Glutamatergic neuron (in vitro differentiated cells): ENCODE data around the gene UTS2B. TPM values are rescaled to one million over a fixed set of nuclear protein-coding genes. Genes with fewer than 3 reads are reported as not detected.

Source experiments
- DNase-seq: peaks from one replicate; pipeline ENCODE4 v3.0.0; 2022
- H3K27ac Mint-ChIP-seq: one replicate; pipeline ENCODE4 v1.8.0; 2020; ENCODE audit warnings: mild to moderate bottlenecking, mixed read lengths, inconsistent platforms; ENCODE audit not compliant: unreplicated experiment
- H3K27me3 Mint-ChIP-seq: one replicate; pipeline ENCODE4 v1.8.0; 2020; ENCODE audit warnings: mild to moderate bottlenecking, moderate library complexity, mixed read lengths, inconsistent platforms; ENCODE audit not compliant: unreplicated experiment
- H3K36me3 Mint-ChIP-seq: one replicate; pipeline ENCODE4 v1.8.0; 2020; ENCODE audit warnings: mild to moderate bottlenecking, mixed read lengths, inconsistent platforms; ENCODE audit not compliant: unreplicated experiment
- H3K4me1 Mint-ChIP-seq: one replicate; pipeline ENCODE4 v1.8.0; 2020; ENCODE audit warnings: mild to moderate bottlenecking, low read depth, mixed read lengths, inconsistent platforms; ENCODE audit not compliant: unreplicated experiment
- H3K4me3 Mint-ChIP-seq: one replicate; pipeline ENCODE4 v1.8.0; 2020; ENCODE audit warnings: mild to moderate bottlenecking, mixed read lengths, inconsistent platforms; ENCODE audit not compliant: unreplicated experiment
- H3K9me3 Mint-ChIP-seq: one replicate; pipeline ENCODE4 v1.8.0; 2020; ENCODE audit warnings: mild to moderate bottlenecking, moderate library complexity, mixed read lengths, inconsistent platforms; ENCODE audit not compliant: unreplicated experiment
- total RNA-seq: library from RNA; stranded (reverse); fragmentation: NEBNext Ultra II Directional; extraction: Animal tissue kit (Norgen Biotek cat#: 25700); gene quantifications from one replicate; pipeline ENCODE4 v1.2.1, GENCODE V29; 2021; ENCODE audit not compliant: unreplicated experiment
- TF ChIP-seq, protein P1 (sequence below): fragments of 200-600 bp; sonication (generic); IDR thresholded peaks from one replicate; pipeline ENCODE4 v1.5.0; 2021; ENCODE audit not compliant: partially characterized antibody, unreplicated experiment

Gene UTS2B
- total RNA-seq, 1 donor from 2014 or later, result not detected

DNA sequence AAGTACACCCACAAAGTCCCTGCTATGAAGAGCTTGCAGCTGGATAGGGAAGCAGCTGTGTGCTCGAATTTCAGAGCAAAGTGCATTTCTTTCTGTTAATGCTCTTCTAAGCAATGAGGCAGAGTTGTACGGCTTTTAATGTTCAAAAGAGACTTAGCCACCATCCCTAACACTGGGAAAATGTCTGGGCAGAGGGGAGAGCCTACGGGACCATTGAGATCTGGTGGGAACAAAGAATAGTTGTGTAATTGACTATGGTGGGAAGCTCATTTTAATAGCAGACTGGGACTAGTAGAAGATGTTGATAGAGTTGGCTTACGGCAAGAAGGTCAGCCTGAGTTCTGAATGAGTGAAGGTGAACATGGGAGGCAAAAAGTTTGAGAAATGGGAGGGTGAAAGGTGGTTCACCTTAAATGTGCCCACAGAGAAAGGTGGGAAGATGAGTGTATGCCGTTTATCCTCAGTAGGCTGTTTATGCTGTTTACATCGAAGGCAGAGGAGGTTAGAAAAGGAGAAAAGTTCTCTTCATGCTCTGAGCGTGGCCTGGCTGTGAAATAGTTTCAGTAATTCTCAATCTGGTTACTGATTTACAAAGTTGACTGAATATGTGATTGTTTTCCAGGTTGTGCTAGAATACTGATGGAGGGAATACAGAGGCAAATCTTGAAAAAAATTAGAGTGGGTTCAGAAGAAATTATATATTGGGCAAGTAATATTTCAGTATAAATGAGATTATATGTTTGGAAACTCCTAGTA, 22.9 kb upstream of the UTS2B start:
- Mint-ChIP-seq H3K27me3 (no peaks in the 10 kb centered on the region), H3K36me3 (no peaks in the 10 kb centered on the region), H3K27ac (no peak overlapping the region), H3K4me1 (peaks cover 23% of the 10 kb centered on the region), H3K4me3 (no peak overlapping the region), H3K9me3 (no peaks in the 10 kb centered on the region)
- TF ChIP-seq, protein P1, sequence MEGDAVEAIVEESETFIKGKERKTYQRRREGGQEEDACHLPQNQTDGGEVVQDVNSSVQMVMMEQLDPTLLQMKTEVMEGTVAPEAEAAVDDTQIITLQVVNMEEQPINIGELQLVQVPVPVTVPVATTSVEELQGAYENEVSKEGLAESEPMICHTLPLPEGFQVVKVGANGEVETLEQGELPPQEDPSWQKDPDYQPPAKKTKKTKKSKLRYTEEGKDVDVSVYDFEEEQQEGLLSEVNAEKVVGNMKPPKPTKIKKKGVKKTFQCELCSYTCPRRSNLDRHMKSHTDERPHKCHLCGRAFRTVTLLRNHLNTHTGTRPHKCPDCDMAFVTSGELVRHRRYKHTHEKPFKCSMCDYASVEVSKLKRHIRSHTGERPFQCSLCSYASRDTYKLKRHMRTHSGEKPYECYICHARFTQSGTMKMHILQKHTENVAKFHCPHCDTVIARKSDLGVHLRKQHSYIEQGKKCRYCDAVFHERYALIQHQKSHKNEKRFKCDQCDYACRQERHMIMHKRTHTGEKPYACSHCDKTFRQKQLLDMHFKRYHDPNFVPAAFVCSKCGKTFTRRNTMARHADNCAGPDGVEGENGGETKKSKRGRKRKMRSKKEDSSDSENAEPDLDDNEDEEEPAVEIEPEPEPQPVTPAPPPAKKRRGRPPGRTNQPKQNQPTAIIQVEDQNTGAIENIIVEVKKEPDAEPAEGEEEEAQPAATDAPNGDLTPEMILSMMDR, result no peak
- DNase-seq, result no peak

DNA sequence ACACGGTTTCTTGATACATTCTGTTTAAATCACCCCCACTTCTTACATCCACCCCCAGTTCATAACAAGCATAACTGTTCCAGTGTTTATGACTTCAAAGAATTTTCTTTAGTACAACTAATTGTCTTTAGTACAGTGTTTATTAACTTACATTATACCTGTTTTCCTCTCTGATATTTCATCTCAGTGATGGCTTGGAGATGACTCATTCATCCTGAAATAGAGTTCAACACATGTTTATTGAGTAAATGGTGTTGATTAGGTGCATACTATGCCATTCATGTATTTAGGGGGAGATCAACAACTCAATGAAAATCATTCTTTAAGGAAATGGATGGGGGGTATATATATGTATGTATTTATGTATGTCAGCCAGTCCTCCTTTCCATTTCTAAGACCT, 21.7 kb upstream of the UTS2B start:
- H3K27me3 Mint-ChIP-seq, result no peaks in the 10 kb centered on the region
- no peaks in the 10 kb centered on the region for H3K9me3 Mint-ChIP-seq
- no peak overlapping the region for H3K4me3 Mint-ChIP-seq
- TF ChIP-seq, protein P1, result no peak
- H3K27ac Mint-ChIP-seq, result no peak overlapping the region
- H3K4me1 Mint-ChIP-seq, result peaks cover 26% of the 10 kb centered on the region
- H3K36me3 Mint-ChIP-seq, result no peaks in the 10 kb centered on the region
- no peak for DNase-seq

DNA sequence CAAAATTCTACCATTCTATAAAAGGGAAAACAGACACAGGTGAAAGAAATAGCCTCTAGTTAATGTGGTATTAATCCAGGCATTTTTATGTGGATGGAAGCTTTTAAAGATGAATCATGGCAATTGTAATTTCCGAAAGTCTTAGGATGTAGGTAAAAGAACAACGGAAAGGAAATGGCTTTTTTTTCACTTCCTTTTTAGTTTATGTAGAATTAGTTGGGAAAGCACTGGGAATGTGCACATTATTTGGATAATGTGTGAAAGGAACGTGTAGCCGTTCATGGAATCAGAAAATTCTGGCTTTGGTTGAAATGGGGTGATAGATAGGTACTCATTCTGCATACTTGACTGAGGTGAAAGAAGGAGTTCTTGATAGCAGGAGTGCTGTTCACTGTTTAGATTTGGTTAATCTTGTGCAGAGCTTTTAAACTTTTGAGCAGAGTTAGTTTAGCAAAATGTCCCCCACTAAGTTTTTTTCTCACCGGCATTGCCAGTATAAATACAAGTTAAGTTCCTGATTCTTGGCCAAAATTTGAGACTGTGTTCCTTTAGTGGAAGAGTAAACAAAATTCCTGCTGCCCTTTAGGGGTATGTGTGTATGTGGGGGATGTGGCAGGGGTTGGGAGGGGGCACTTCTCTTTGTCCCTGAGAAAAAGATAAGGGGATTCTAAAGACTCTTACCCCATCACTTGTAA, 20.2 kb upstream of the UTS2B start:
- no peak for DNase-seq
- peaks cover 24% of the 10 kb centered on the region for H3K4me1 Mint-ChIP-seq
- H3K36me3 Mint-ChIP-seq, result no peaks in the 10 kb centered on the region
- TF ChIP-seq, protein P1, result no peak
- no peaks in the 10 kb centered on the region for H3K27me3 Mint-ChIP-seq
- no peaks in the 10 kb centered on the region for H3K9me3 Mint-ChIP-seq
- no peak overlapping the region for H3K4me3 Mint-ChIP-seq
- H3K27ac Mint-ChIP-seq, result no peak overlapping the region

DNA sequence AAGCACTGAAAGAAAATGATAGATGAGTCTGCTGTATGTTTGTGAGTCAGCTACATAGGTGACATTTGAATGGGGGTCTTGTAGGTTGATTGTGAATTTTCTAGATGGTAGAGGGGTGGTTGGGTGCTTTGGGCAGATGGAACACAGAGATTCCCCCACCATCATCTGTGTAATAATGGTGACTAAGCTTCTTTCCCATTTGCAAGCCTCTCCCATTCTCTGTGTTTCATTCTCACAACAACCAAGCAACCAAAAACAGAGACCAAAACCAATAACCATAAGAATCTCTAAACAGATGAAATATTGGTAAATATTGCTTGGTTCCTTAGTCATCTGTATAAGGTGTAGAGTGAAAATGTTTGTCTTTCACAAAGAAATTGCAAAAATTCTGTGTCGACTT, 17.8 kb upstream of the UTS2B start:
- no peaks in the 10 kb centered on the region for H3K27me3 Mint-ChIP-seq
- TF ChIP-seq, protein P1, result no peak
- DNase-seq, result no peak
- H3K36me3 Mint-ChIP-seq, result no peaks in the 10 kb centered on the region
- no peaks in the 10 kb centered on the region for H3K9me3 Mint-ChIP-seq
- peaks cover 32% of the 10 kb centered on the region for H3K4me1 Mint-ChIP-seq
- H3K4me3 Mint-ChIP-seq, result no peak overlapping the region
- no peak overlapping the region for H3K27ac Mint-ChIP-seq

DNA sequence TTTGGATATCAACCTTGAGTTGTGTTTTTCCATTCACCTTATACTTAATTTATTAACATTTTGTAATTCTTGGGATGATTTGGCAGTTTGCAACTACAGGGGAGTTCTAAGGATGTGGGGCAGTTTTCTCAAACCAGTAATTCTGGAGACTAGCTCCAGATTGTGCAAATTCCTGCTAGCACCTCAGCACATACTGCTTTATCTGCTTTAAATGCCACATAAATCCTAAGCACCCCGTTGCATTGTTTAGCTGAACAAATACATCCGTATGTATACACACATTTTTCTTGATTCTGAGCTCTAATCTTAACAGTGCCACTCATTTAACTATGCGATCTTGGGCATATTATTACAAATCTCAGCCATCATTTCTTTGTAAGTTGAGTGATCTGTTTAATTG, 16.9 kb upstream of the UTS2B start:
- no peak overlapping the region for H3K4me3 Mint-ChIP-seq
- H3K27ac Mint-ChIP-seq, result no peak overlapping the region
- no peaks in the 10 kb centered on the region for H3K9me3 Mint-ChIP-seq
- H3K36me3 Mint-ChIP-seq, result no peaks in the 10 kb centered on the region
- H3K4me1 Mint-ChIP-seq, result peaks cover 38% of the 10 kb centered on the region
- no peak for DNase-seq
- TF ChIP-seq, protein P1, result no peak
- no peaks in the 10 kb centered on the region for H3K27me3 Mint-ChIP-seq
